Panc1 (cell line): ENCODE measurements around the gene BTBD9. TPM values are rescaled to one million over a fixed set of nuclear protein-coding genes. Genes with fewer than 3 reads are reported as not detected.

Source experiments
- ATAC-seq: fragments of 200-7000 bp; cut with Tn5 transposase; 2 replicates; pipeline ENCODE4 v1.9.1; 2020; ENCODE audit warnings: mild to moderate bottlenecking, moderate library complexity
- BruUV-seq: library from RNA; stranded (reverse); fragments of 400-500 nt; replicated peaks from 2 replicates; lab custom pipeline; 2021; lab: Mats Ljungman, UMichigan
- CTCF ChIA-PET: fragments of 300-600 bp; sonication (Branson Sonifier 250); formaldehyde crosslinking; loops from one replicate; lab custom pipeline; 2022; ENCODE audit warnings: antibody characterized with exemption; lab: Charles Lee
- POLR2A ChIA-PET: fragments of 300-600 bp; sonication (Branson Sonifier 250); formaldehyde crosslinking; loops from one replicate; lab custom pipeline; 2022; ENCODE audit warnings: antibody characterized with exemption; lab: Charles Lee
- DNase-seq: peaks from one replicate; pipeline ENCODE4 v3.0.0-alpha.2; 2010; ENCODE audit warnings: low read depth, low spot score
- H3K27ac ChIP-seq: 2 replicates; pipeline ENCODE4 v1.5.1; 2011; ENCODE audit warnings: mild to moderate bottlenecking, low read length, inconsistent platforms
- H3K27me3 ChIP-seq: fragments of 200-500 bp; sonication (Bioruptor generic); 2 replicates; pipeline ENCODE4 v1.6.0; 2014; ENCODE audit warnings: low read length, inconsistent platforms; ENCODE audit not compliant: control insufficient read depth, insufficient read depth
- H3K36me3 ChIP-seq: fragments of 200-500 bp; sonication (Bioruptor generic); 2 replicates; pipeline ENCODE4 v1.5.1; 2014; ENCODE audit warnings: inconsistent platforms, mild to moderate bottlenecking, low read length, moderate library complexity; ENCODE audit not compliant: control insufficient read depth, insufficient read depth
- H3K4me1 ChIP-seq: 2 replicates; pipeline ENCODE4 v1.5.1; 2011; ENCODE audit warnings: inconsistent platforms, mild to moderate bottlenecking, low read length, moderate library complexity; ENCODE audit not compliant: control insufficient read depth, insufficient read depth
- H3K4me3 ChIP-seq, 2 experiments: 2 replicates each; pipeline ENCODE4 v1.5.1; 2011 to 2012; ENCODE audit warnings: low read depth in 2 of 2, low read length in 2 of 2, mild to moderate bottlenecking in 2 of 2, inconsistent platforms in 1 of 2, moderate library complexity in 1 of 2
- H3K9me3 ChIP-seq: fragments of 200-500 bp; sonication (Bioruptor generic); 2 replicates; pipeline ENCODE4 v1.5.1; 2014; ENCODE audit warnings: low read depth, mild to moderate bottlenecking, inconsistent platforms, low read length, moderate library complexity; ENCODE audit not compliant: control insufficient read depth, insufficient read depth
- CTCF ChIP-seq: fragments of 450-650 bp; IDR thresholded peaks from 2 replicates; pipeline ENCODE4 v1.5.1; 2017; ENCODE audit warnings: mild to moderate bottlenecking
- POLR2AphosphoS5 ChIP-seq: IDR thresholded peaks from 2 replicates; pipeline ENCODE4 v1.6.1; 2012; ENCODE audit warnings: mild to moderate bottlenecking, low read depth, low read length, moderate library complexity
- REST ChIP-seq, 2 experiments: IDR thresholded peaks; 2 replicates each; pipeline ENCODE4 v1.6.1; 2011 to 2012; ENCODE audit warnings: low read depth in 2 of 2, control low read depth in 1 of 2, low read length in 1 of 2, mild to moderate bottlenecking in 1 of 2, moderate library complexity in 1 of 2; ENCODE audit not compliant: insufficient read depth in 1 of 2
- SIN3A ChIP-seq: IDR thresholded peaks from 2 replicates; pipeline ENCODE4 v1.6.1; 2012; ENCODE audit warnings: low read depth, mild to moderate bottlenecking, low read length, moderate library complexity, borderline replicate concordance; ENCODE audit not compliant: insufficient read depth
- TCF7L2 ChIP-seq: IDR thresholded peaks from 2 replicates; pipeline ENCODE4 v1.6.1; 2011; ENCODE audit warnings: mild to moderate bottlenecking, low read depth, low read length, inconsistent platforms
- in situ Hi-C: cut with HindIII; loops from 2 replicates; pipeline ENCODE4 v1.10.0; 2016; ENCODE audit warnings: low sequenced_read_pairs, low pct_unique_long_range_greater_than_20kb
- intact Hi-C: fragments of 100-400 bp; cut with micrococcal nuclease; formaldehyde crosslinking; loops from one replicate; pipeline ENCODE4 v1.10.0; 2022; ENCODE audit not compliant: unreplicated experiment
- total RNA-seq: library from RNA; stranded (reverse); gene quantifications from one replicate; pipeline ENCODE4 v1.2.1, GENCODE V29; 2021; ENCODE audit not compliant: unreplicated experiment

BTBD9 gene
- total RNA-seq, 1 experiment from 2014 or later, result 12.8 TPM

GRCh38 chr6:38554700-38555413 is 84.9 kb downstream of the BTBD9 start:
- no TSS peak for BruUV-seq

GRCh38 chr6:38554014-38554413 is 85.7 kb downstream of the BTBD9 start:
- TF ChIP-seq REST (IDR thresholded peaks at IDR 0.05; ENCODE audit: insufficient read depth in 1 of 2, low read depth in 2 of 2, low read length in 1 of 2) (no peak), POLR2AphosphoS5 (no peak), TCF7L2 (no peak), SIN3A (no peak), CTCF (no peak)
- POLR2A ChIA-PET, result no interaction called here

More at GRCh38 chr6:38554700-38555413, 84.9 kb downstream of the BTBD9 start:
- ChIA-PET CTCF (no interaction called here), POLR2A (interaction anchor here (0.6 kb wide), 2 partner anchors 793 to 1656 kb away, joined by 4 read pairs; no protein-coding TSS in a partner anchor)
- in situ Hi-C loops, result no loop called here
- Histone ChIP-seq H3K4me3 (no peak overlapping the region), H3K27ac (no peak overlapping the region), H3K27me3 (no peaks in the 10 kb centered on the region), H3K4me1 (no peaks in the 10 kb centered on the region), H3K9me3 (no peaks in the 10 kb centered on the region), H3K36me3 (no peaks in the 10 kb centered on the region)
- TF ChIP-seq TCF7L2 (no peak), REST (IDR thresholded peaks at IDR 0.05; ENCODE audit: insufficient read depth in 1 of 2, low read depth in 2 of 2, low read length in 1 of 2) (no peak), SIN3A (no peak), POLR2AphosphoS5 (no peak), CTCF (no peak)
- no peak for DNase-seq
- intact Hi-C loops, result no loop called here
- ATAC-seq, result no peak

More at GRCh38 chr6:38554014-38554413, 85.7 kb downstream of the BTBD9 start:
- H3K4me3 ChIP-seq, result no peak overlapping the region
- no peak overlapping the region for H3K27ac ChIP-seq
- no peak for DNase-seq
- no peaks in the 10 kb centered on the region for H3K4me1 ChIP-seq
- intact Hi-C loops, result no loop called here
- no peaks in the 10 kb centered on the region for H3K27me3 ChIP-seq
- H3K9me3 ChIP-seq, result no peaks in the 10 kb centered on the region
- no peaks in the 10 kb centered on the region for H3K36me3 ChIP-seq
- in situ Hi-C loops, result no loop called here
- CTCF ChIA-PET, result no interaction called here
- no TSS peak for BruUV-seq
- no peak for ATAC-seq
